ENCODE measurements around the gene CBX4. TPM values are rescaled to one million over a fixed set of nuclear protein-coding genes. Genes with fewer than 3 reads are reported as not detected.

Gene CBX4
- total RNA-seq, 2 donors from 2014 or later = 28.0 to 28.5 TPM

DNA sequence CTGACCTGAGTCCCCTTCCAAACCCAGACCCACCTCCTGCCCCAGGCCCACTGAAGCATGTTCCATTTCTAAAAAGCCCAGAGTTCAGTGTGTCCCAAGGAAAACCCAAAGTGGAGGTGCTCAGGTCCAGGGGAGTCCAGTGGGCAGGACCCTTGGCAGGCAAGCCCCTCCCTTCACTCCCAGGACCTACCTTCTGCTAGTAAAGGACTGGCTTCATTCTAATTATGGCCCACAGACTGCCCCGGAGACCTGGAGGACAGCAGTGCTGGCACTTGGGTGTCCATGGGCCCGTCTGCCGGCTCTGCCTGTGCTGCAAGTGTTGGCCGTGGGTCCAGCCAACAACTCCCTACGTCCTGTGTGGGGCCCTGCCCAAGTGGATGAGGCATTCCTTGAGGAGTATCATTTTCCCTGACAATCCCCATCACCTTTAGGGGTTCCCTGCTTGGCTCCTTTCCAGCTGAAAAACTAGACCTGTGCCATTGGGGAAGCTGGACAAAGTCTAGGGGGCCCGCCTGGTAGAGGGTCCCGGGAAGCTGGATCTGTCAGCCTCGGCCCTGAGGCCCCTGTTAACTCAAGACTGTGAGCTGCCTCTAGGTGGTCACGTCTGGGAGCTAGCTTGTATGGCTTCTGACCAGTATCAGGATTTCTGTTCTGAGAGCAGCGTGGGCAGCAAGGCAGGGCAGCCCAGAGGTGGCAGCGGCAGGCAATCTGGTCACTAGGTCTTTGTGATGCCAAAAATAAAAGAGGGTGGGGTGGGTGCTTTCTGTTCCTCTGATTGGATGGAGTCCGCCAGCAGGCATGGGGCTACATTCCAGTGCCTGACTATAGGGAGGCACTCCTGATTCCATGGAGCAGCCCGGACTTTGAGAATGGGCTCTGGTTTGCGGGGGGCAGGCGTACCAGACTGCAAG is 53.1 kb downstream of the CBX4 start:
- intact Hi-C loops (cut with DNase I) = no loop called here
- Histone ChIP-seq H3K27ac (no peak overlapping the region), H3K27me3 (replicated peaks; ENCODE audit: insufficient read depth) (peaks cover 13% of the 10 kb centered on the region), H3K4me1 (replicated peaks) (no peaks in the 10 kb centered on the region), H3K9me3 (no peaks in the 10 kb centered on the region), H3K4me3 (no peak overlapping the region), H3K36me3 (no peaks in the 10 kb centered on the region)
- WGBS = 91% methylated on average over 15 of the region's 15 CpGs
- no peak for DNase-seq (ENCODE audit: low spot score)
- TF ChIP-seq POLR2A (IDR thresholded peaks at IDR 0.05) (no peak), POLR2AphosphoS5 (IDR thresholded peaks at IDR 0.05) (no peak)
- TF ChIP-seq, protein P1, sequence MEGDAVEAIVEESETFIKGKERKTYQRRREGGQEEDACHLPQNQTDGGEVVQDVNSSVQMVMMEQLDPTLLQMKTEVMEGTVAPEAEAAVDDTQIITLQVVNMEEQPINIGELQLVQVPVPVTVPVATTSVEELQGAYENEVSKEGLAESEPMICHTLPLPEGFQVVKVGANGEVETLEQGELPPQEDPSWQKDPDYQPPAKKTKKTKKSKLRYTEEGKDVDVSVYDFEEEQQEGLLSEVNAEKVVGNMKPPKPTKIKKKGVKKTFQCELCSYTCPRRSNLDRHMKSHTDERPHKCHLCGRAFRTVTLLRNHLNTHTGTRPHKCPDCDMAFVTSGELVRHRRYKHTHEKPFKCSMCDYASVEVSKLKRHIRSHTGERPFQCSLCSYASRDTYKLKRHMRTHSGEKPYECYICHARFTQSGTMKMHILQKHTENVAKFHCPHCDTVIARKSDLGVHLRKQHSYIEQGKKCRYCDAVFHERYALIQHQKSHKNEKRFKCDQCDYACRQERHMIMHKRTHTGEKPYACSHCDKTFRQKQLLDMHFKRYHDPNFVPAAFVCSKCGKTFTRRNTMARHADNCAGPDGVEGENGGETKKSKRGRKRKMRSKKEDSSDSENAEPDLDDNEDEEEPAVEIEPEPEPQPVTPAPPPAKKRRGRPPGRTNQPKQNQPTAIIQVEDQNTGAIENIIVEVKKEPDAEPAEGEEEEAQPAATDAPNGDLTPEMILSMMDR (IDR thresholded peaks at IDR 0.05) = no peak

DNA sequence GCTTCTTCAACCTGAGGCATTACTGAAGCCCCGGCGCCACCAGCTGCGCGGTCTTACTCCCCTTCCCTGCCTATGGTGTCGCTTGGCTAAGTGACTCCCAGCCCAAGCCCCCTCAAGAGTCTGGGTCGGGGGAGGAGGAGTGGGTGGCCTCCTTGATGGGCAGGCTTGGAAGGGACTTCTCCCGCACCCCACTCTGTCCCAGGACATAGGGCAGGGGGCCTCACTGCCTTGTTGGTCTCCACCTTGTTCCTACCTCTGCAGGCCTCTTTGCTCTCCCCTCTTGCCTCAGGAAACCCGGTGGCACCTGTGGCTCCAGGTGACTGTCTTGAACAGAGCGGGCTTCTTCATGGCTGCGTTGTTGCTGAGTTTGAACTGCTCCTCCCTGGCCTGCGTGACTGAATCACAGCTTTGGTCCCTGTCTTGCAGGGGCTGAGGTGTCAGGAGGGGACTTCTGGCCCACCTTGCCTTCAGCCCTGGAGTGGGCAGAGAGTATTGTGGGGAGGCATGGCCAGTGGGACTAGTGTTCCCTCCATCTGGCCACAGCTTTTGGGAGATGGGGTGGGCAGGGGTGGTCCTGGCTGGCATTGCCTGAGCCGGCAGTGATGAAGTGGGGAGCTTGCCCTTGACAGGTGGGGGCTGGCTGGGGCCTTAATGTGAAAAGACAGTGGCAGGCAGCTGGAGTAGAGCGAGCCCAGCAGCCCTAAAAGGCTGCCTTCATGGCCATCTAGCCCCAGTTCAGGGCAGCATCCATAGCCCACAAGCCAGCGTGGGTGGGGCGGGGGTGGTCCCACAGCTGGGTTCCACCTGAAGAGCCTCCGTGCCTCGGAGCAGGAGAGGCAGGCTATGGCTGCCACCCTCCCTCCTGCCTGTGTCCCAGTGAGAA is 54.0 kb downstream of the CBX4 start:
- H3K9me3 ChIP-seq = no peaks in the 10 kb centered on the region
- H3K27me3 ChIP-seq (replicated peaks; ENCODE audit: insufficient read depth) = peaks cover 6% of the 10 kb centered on the region
- no peak for DNase-seq (ENCODE audit: low spot score)
- intact Hi-C loops (cut with DNase I) = no loop called here
- TF ChIP-seq POLR2A (IDR thresholded peaks at IDR 0.05) (no peak), POLR2AphosphoS5 (IDR thresholded peaks at IDR 0.05) (no peak)
- TF ChIP-seq, protein P1 (IDR thresholded peaks at IDR 0.05) = no peak
- H3K4me3 ChIP-seq = no peak overlapping the region
- no peak overlapping the region for H3K27ac ChIP-seq
- no peaks in the 10 kb centered on the region for H3K4me1 ChIP-seq (replicated peaks)
- 97% methylated on average over 15 of the region's 17 CpGs for WGBS
- no peaks in the 10 kb centered on the region for H3K36me3 ChIP-seq

DNA sequence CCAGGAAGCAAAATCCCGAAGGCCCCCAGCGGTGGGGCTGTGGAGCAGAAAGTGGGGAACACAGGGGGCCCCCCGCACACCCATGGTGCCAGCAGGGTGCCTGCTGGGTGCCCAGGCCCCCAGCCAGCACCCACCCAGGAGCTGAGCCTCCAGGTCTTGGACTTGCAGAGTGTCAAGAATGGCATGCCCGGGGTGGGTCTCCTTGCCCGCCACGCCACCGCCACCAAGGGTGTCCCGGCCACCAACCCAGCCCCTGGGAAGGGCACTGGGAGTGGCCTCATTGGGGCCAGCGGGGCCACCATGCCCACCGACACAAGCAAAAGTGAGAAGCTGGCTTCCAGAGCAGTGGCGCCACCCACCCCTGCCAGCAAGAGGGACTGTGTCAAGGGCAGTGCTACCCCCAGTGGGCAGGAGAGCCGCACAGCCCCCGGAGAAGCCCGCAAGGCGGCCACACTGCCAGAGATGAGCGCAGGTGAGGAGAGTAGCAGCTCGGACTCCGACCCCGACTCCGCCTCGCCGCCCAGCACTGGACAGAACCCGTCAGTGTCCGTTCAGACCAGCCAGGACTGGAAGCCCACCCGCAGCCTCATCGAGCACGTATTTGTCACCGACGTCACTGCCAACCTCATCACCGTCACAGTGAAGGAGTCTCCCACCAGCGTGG is 54.8 kb downstream of the CBX4 start:
- no peak for DNase-seq (ENCODE audit: low spot score)
- peaks cover 3% of the 10 kb centered on the region for H3K27me3 ChIP-seq (replicated peaks; ENCODE audit: insufficient read depth)
- TF ChIP-seq, protein P1 (IDR thresholded peaks at IDR 0.05) = no peak
- TF ChIP-seq POLR2A (IDR thresholded peaks at IDR 0.05) (no peak), POLR2AphosphoS5 (IDR thresholded peaks at IDR 0.05) (no peak)

DNA sequence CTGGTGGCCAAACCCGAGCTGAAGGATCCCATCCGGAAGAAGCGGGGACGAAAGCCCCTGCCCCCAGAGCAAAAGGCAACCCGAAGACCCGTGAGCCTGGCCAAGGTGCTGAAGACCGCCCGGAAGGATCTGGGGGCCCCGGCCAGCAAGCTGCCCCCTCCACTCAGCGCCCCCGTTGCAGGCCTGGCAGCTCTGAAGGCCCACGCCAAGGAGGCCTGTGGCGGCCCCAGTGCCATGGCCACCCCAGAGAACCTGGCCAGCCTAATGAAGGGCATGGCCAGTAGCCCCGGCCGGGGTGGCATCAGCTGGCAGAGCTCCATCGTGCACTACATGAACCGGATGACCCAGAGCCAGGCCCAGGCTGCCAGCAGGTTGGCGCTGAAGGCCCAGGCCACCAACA is 55.3 kb downstream of the CBX4 start:
- no peak overlapping the region for H3K4me3 ChIP-seq
- H3K36me3 ChIP-seq = no peaks in the 10 kb centered on the region
- H3K27ac ChIP-seq = no peak overlapping the region
- H3K4me1 ChIP-seq (replicated peaks) = no peaks in the 10 kb centered on the region
- 94% methylated on average over 17 of the region's 18 CpGs for WGBS
- no peaks in the 10 kb centered on the region for H3K9me3 ChIP-seq
- DNase-seq (ENCODE audit: low spot score) = no peak
- no peaks in the 10 kb centered on the region for H3K27me3 ChIP-seq (replicated peaks; ENCODE audit: insufficient read depth)
- intact Hi-C loops (cut with DNase I) = no loop called here
- TF ChIP-seq, protein P1 (IDR thresholded peaks at IDR 0.05) = no peak
- no peak for TF ChIP-seq POLR2AphosphoS5 (IDR thresholded peaks at IDR 0.05)
- no peak for TF ChIP-seq POLR2A (IDR thresholded peaks at IDR 0.05)

More for the DNA sequence above, 54.8 kb downstream of the CBX4 start:
- 92% methylated on average over 29 of the region's 31 CpGs for WGBS
- intact Hi-C loops (cut with DNase I) = no loop called here
- no peaks in the 10 kb centered on the region for H3K36me3 ChIP-seq
- no peaks in the 10 kb centered on the region for H3K4me1 ChIP-seq (replicated peaks)
- H3K9me3 ChIP-seq = no peaks in the 10 kb centered on the region
- H3K4me3 ChIP-seq = no peak overlapping the region
- no peak overlapping the region for H3K27ac ChIP-seq

Other genes starting within 250 kb of the CBX4 start
- 10 to 100 TPM in 1 of 2 donors, 1 to 10 TPM in 1; 9.8 to 21.9 TPM for gene RBFOX3, start 228.4 kb downstream of the CBX4 start, total RNA-seq
- gene ENPP7, start 108.5 kb downstream of the CBX4 start, total RNA-seq = not detected
- 10 to 100 TPM in 1 of 2 donors, 1 to 10 TPM in 1; 2.0 to 17.0 TPM for gene CBX2, start 61.3 kb downstream of the CBX4 start, total RNA-seq
- gene CBX8, start 42.4 kb downstream of the CBX4 start, total RNA-seq = 1 to 10 TPM; 4.7 to 4.8 TPM
- 10 to 100 TPM; 29.1 to 41.9 TPM for gene TBC1D16, start 196.4 kb upstream of the CBX4 start, total RNA-seq
- 10 to 100 TPM; 11.8 to 19.7 TPM for gene CCDC40, start 197.2 kb upstream of the CBX4 start, total RNA-seq